DOHH2 (cell line): ENCODE results near the gene KPNA1.

ENCODE experiments used
- EZH2phosphoT487 ChIP-seq: fragments of 200-600 bp; sonication (generic); IDR thresholded peaks from 2 replicates; pipeline ENCODE4 v1.6.1; 2017; ENCODE audit warnings: borderline replicate concordance, mild to moderate bottlenecking, antibody characterized with exemption, low read length, moderate library complexity, mixed read lengths
- TF ChIP-seq, protein P1 (sequence below): fragments of 200-600 bp; sonication (generic); IDR thresholded peaks from one replicate; pipeline ENCODE4 v1.5.1; 2014; ENCODE audit warnings: antibody characterized with exemption, mild to moderate bottlenecking, low read depth, low read length; ENCODE audit not compliant: poor library complexity, severe bottlenecking

DNA sequence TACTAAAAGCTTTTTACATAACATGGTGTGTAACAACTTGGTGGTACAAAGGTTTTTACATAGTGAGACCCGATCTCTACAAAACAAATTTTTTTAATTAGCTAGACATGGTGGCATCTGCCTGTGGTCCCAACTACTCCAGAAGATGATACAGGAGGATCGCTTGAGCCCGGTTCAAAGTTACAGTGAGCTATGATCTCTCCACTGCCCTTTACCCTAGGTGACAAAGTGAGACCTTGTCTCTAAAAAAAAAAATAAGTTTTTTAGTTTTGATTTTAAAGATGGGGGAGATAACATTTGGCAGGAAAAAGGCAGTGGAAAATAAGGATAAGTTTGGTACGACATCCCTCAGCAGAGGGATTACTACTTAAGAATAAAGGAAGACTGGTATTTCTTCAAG, 124.8 kb downstream of the KPNA1 start:
- TF ChIP-seq, protein P1, sequence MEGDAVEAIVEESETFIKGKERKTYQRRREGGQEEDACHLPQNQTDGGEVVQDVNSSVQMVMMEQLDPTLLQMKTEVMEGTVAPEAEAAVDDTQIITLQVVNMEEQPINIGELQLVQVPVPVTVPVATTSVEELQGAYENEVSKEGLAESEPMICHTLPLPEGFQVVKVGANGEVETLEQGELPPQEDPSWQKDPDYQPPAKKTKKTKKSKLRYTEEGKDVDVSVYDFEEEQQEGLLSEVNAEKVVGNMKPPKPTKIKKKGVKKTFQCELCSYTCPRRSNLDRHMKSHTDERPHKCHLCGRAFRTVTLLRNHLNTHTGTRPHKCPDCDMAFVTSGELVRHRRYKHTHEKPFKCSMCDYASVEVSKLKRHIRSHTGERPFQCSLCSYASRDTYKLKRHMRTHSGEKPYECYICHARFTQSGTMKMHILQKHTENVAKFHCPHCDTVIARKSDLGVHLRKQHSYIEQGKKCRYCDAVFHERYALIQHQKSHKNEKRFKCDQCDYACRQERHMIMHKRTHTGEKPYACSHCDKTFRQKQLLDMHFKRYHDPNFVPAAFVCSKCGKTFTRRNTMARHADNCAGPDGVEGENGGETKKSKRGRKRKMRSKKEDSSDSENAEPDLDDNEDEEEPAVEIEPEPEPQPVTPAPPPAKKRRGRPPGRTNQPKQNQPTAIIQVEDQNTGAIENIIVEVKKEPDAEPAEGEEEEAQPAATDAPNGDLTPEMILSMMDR: no peak
- no peak for TF ChIP-seq EZH2phosphoT487
